RWPE1 (cell line): ENCODE measurements around the gene OGFOD2.

Experiments
- CTCF ChIA-PET: fragments of 350-600 bp; sonication (Branson Sonifier 250); formaldehyde crosslinking; extraction: SDS; loops from one replicate; lab custom pipeline; 2021; lab: Yijun Ruan, JAX
- POLR2A ChIA-PET: fragments of 400-600 bp; formaldehyde crosslinking; extraction: SDS; loops from one replicate; lab custom pipeline; 2020; ENCODE audit warnings: antibody characterized with exemption; ENCODE audit not compliant: low non-redundant PET; lab: Yijun Ruan, JAX
- DNase-seq: peaks from one replicate; pipeline ENCODE4 v3.0.0; 2012; ENCODE audit warnings: low spot score
- H3K27ac ChIP-seq: fragments of 450-650 bp; 2 replicates; pipeline ENCODE4 v1.5.1; 2017
- CTCF ChIP-seq: fragments of 450-650 bp; conservative IDR thresholded peaks from 2 replicates; pipeline ENCODE4 v1.5.1; 2017; ENCODE audit warnings: low read depth, mild to moderate bottlenecking

OGFOD2 gene

GRCh38 chr12:122989225-122989839 lies 14.3 kb downstream of the OGFOD2 start:
- no peak for DNase-seq
- no peak for TF ChIP-seq CTCF
- ChIA-PET CTCF (interaction anchor here (0.6 to 0.7 kb wide), 2 partner anchors 107 to 129 kb away, joined by 4 to 8 read pairs; no protein-coding TSS in a partner anchor), POLR2A (no interaction called here)
- H3K27ac ChIP-seq = no peak overlapping the region

GRCh38 chr12:122989874-122990419 lies 14.9 kb downstream of the OGFOD2 start:
- ChIA-PET POLR2A (no interaction called here), CTCF (interaction anchor here (0.6 kb wide), 1 partner anchor 130 kb away, joined by 4 read pairs; no protein-coding TSS in a partner anchor)
- H3K27ac ChIP-seq = no peak overlapping the region
- TF ChIP-seq CTCF = no peak
- DNase-seq = no peak

- POLR2A ChIA-PET = interaction anchor here (0.5 kb wide), 1 partner anchor 164 kb away, joined by 5 read pairs; no protein-coding TSS in a partner anchor
- CTCF ChIA-PET = no interaction called here
- H3K27ac ChIP-seq = no peak overlapping the region
- no peak for TF ChIP-seq CTCF
- DNase-seq = no peak
Observed at GRCh38 chr12:122990561-122990960, 15.5 kb downstream of the OGFOD2 start.

- CTCF ChIA-PET = no interaction called here
- DNase-seq = no peak
- H3K27ac ChIP-seq = no peak overlapping the region
- no peak for TF ChIP-seq CTCF
- POLR2A ChIA-PET = interaction anchor here (0.5 kb wide), 1 partner anchor 163 kb away, joined by 5 read pairs; no protein-coding TSS in a partner anchor
Observed at GRCh38 chr12:122990961-122991622, 16.0 kb downstream of the OGFOD2 start.

GRCh38 chr12:122991623-122992275 lies 16.7 kb downstream of the OGFOD2 start:
- POLR2A ChIA-PET = no interaction called here

More at GRCh38 chr12:122991623-122992275, 16.7 kb downstream of the OGFOD2 start:
- TF ChIP-seq CTCF = no peak
- no peak for DNase-seq
- H3K27ac ChIP-seq = no peak overlapping the region
- CTCF ChIA-PET = no interaction called here
